Central memory CD4-positive, alpha-beta T cell (primary cell): Measurements from ENCODE around the gene LMBR1L.
"Not testable (repeated sequence)": the region's sequence is repeated elsewhere in the genome, so short reads cannot be mapped to it uniquely, and the experiment has no call there.

ENCODE experiments used
- DNase-seq: peaks from one replicate; pipeline ENCODE4 v3.0.0; 2022

The LMBR1L gene

DNA sequence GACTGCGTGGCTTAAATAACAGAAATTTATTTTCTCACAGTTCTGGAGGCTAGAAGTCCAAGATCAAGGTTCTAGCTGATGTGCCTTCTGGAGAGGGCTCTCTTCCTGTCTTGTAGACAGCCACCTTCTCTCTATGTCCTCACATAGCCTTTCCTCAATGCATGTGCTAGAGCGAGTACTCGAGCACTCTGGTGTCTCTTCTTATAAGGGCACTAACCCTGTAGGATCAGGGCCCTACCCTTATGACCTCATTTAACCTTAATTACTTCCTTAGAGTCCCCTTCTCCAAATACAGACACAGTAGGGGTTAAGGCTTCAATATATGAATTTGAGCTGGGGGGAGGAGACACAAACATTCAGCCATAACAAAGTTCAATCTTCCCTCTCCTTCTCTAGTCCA, 26.2 kb downstream of the LMBR1L start:
- DNase-seq, result no peak

DNA sequence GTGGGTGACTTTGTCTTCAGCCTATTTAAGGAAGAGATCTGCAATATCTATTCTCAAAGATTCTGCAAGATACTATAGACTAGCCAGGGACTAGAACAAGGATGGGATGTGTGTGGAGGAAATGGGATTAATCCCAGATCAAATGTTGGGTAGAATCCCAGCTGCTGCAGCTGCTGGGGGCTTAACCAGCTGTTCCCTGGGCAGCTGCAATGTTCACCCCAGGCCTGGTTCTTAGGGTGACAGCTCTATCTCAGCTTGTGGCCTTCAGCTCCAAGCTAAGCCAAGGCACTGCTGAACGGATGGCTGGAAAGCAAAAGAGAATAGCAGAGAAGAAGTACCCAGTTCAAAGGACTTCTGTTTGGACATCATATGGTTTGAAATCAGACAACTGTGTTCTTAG, 30.9 kb downstream of the LMBR1L start:
- DNase-seq, result no peak

DNA sequence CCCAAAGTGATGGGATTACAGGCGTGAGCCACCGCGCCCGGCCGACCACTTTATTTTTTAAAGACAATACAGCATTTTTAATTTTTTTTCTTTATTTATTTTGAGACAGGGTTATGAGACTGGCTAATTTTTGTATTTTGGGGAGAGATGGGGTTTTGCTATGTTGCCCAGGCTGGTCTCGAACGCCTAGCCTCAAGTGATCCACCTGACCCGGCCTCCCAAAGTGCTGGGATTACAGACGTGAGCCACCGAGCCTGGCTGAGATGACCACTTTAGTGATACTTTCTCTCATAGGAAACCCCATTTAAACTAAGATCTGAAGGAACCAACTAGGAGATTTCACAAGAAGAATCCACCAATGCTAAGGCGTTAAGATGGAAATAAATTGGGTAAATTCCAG, 39.7 kb downstream of the LMBR1L start:
- DNase-seq, result no peak

DNA sequence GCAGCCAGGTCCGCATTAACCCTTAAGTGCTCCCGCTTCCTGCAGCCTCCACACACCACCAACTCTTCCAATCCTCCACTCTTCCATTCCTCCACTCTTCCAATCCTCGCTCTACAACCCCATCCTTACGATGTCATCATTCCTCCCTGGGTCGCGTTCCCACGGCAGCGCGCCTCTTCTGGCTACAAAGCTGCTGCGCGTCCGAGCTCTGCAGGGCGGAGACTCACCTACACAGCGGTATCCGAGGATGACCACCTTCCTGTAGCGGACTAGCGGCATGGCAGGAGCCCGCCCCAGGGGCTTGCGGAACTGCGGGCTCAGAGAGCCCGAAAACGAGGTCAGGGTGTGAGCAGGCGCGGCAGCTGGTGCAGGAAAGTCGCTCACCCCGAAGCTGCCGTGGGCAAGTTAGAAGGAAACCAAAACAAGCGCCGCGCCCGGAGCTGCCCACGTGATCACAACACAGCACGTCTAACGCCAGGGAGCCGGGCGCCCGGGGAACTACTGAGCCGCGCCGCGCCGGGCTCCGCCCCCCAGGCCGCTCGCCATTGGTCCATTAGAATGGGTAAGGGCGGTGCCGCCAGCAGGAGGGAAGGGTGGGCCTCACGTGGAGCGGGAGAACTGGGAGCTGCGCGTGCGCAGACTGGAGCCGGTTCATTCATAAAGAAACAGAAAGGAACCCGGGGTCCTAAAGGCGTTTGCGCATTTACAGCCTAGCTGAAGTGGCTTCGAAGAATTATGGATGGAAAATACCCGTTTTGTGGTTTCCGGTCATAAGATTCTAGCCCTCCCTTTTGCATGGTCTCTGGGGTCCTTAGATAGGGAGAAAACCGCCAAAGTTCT, 40.9 kb downstream of the LMBR1L start, which contains the start of gene RHEBL1:
Gene RHEBL1, minus strand, starts transcription at position 473 of the 840 bp plus-strand sequence. Its CDS starts 194 bp downstream, at position 279.
- peak; percentile 98 for DNase-seq

DNA sequence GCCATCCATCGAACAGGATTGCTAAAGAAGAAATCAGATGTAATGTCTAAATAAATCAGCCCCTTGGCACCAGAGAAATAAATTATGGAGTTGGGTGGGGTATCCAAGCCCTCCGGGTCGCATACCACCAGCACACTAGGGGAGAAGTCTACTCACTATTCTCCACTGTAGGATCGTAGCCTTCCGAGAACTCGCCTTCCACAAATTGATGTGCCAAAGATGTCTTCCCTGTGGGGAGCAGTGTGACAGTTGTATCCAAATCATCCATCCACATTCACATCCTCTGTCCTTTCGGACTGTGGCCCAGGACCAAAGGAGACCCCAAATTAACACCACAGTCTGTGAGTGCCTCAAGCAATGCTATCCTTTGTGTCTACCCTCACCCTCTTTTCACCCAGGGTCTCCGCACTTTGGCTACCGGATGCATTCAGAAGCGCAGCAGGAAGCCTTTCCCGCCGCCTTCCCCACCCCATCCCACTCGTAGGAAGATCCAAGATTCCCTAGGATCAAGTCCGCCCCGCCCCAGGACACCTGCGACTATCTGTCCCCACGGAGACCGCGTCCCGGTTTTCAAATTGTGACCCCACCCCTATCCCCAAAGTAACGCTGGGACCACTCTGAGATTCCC, 41.7 kb downstream of the LMBR1L start:
- no peak for DNase-seq

DNA sequence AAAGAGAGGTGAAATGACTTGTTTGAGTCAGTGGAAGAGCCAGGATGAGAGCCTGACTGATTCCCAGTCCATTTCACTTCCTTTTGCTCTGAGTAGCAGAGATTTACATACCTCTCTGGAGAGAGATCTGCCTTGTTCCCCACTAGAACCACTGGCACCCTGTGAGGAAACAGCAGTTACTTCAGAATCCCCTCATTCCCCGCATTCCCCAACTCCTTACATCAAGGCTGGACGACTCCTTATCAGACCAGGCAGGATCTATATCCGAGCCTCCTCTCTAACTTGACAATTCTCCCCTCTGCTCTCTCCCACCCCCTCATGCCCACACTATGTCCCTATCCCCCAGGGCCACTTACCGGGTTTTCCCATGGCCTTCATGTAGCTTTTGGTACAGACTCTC, 44.5 kb downstream of the LMBR1L start:
- DNase-seq, result no peak

DNA sequence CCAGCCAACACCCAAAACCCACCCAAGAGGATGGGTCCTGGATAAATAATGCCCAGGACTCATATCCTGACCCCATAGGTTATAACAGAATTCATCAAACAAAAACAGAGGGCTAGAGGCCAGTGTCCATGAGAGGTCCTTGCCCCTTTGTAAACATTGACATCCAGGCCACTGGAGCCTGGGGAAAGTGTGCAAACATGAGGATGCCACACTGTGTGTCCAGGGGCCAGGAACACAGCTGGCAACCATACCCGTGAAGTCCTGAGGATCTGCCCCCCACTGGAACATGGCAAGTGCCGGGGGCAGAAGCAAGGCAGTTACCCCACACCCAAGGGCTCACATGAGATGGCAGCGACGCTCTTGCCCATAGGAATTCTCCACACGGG, 45.9 kb downstream of the LMBR1L start:
- no peak for DNase-seq

DNA sequence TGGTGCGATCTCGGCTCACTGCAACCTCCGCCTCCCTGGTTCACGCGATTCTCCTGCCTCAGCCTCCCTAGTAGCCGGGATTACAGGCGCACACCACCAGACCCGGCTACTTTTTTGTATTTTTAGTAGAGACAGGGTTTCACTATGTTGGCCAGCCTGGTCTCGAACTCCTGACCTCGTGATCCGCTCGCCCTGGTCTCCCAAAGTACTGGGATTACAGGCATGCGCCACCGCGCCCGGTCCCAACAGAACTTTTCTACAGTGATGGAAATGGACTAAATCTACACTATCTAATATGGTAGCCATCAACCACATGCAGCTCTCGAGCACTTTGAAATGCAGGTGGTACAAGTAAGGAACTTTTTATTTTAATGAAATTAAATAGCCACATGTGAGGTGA, 48.7 kb downstream of the LMBR1L start:
- not testable (repeated sequence) for DNase-seq

DNA sequence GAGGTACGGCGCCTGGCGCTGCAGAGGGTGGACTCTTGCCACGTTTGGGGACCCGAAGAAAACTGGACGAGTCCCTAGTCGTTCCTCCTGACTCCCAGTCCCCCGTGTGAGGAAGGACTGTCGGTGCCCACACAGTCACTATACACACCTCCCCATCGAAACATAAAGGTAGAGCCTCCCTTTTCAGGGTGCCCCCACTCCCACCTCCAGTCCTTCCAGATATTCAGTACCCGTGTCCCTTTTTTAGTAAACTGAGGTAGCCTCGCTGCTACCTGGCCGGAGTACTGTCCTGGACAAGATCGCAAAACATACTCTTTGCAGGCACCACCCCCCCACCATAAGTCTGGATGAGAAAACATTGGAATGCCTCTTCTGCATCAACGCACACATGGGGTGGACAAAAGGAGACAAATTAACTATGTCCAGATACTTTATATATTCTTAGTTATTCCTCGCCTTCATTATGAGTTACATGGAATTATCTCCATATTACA, 49.4 kb downstream of the LMBR1L start:
- no peak for DNase-seq

DNA sequence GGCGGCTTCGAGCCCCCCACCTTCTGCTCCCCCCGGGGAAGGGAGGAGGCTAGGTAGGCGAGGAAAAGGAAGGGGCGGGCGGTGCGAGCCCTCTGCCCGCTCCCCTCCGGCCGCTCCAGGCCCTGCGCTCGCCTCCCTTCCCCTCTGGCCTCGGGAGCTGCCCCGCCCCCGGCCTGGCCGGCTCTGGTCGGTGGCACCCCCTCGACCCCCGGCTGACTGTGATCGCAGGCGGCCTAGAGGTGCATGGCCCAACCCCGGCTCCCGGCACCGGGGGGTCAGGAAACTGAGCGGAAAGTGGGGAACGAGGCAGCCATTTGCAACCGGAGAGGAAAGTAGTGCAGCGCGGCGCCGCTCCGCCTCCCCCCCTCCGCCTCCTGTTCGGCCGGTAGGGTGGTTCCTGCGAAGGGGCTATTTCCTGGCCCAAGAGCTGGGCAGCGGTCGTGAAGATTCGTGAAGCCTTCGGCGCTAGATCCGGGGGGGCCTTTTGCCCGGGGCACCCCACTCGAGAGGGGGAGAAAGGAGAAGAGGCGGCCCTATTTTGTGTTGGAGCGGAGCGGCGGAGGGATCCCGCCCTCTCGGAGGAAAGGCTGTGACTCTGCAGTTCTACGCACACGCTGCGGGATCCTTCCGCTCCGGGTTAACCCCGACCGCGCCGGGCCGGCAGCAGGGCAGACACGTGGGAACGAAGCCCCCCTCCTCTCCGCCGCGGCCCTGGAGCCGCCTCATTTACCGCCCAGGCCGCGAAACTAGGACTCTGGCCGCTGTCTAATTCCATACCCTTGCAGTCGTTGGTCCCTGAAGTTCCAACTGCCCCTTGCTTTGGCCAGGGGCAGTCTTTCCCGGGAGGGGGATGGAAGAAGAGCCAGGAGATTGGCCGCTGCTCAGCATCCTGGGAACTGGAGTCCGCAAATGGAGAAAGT, 50.1 kb downstream of the LMBR1L start, which contains the start of gene KMT2D:
Gene KMT2D, minus strand, starts transcription at position 558 of the 920 bp plus-strand sequence. CDS start 5,470 bp downstream, outside the sequence.
- peak; percentile 88 for DNase-seq

DNA sequence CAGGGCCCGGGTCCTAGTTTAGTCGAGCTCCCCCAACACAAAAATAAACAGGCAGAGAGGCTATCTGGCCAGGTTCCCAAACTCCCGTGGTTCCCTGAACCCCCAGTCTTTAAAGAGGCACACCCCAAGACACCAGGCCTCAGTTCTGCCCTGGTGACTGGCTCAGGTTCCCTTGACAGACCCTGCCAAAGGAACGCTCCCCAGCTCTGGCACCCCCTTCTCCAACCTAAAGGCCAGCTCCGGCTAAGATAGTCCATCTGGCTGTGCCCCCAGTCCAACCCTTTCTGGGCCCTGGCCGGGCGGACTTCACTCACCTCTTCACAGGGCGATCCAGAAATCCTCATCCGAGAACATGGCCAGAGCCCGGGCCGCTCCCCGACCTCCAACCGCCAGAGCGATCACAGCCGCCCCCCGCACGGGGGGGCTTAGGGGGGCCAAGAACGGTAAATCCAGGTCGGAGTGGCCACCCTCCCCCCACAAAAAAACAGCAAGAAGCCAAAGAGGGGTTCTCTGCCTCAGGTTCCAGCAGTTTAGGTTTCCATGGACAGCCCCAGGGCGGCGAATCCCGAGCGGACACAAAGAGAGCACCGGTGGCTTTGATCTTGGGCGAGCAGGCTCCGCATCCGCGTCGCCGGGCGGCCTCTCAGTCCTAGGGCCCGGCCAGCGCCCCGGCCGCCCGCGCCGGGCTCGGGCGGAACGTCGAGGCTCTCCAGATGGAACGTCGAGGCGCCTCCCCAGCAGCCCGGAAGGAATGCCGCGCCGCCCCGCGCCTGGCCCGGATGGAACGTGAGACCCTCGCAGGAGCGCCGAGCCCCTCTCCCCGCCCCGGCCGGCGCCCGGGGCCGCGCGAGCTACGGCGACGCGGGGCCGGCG, 51.1 kb downstream of the LMBR1L start:
- DNase-seq, result no peak

DNA sequence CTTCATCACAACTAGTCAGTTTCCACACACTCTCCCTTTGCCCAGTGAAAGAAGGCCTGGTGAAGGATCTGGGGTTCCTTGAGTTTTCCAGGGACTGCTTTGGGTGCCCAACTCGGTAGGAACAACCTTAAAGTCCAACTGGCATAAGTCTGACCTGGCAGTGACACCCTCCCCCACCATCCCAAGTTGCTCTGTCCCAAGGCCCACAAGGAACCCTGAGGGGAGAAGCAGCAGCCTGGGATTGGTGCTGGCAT, 51.7 kb downstream of the LMBR1L start:
- no peak for DNase-seq

DNA sequence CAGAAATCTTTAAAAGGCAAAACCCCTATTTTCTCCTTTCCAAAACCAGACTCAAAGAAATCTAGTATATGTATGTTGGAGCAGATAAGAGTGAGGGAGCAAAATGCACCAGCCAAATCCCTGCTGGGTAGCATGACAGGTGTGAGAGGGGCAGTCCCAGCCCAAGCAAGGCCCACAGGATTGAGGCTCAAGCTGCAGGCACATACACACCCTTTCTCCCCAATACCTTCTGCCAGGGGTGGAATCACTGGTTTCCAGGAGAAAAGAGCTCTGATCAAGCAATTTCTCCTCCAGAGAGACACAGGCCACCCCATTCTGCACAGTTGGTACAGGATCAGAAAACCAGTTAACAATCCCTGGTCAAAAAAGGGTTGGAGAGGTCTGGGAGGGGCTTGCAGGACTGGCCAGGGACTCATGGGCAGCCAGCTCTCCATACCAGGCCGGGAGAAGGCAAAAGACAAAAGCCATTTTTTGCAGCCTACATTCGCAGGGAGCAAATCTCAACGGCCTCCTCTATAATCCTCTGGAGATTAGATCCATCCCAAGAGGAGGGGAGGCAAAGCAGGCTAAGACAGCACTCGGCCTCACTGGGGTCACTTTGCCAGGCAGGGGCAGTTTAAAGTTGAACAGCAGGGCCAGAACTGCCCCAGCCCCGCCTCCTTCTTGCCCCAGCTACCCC, 52.1 kb downstream of the LMBR1L start:
- DNase-seq, result no peak

DNA sequence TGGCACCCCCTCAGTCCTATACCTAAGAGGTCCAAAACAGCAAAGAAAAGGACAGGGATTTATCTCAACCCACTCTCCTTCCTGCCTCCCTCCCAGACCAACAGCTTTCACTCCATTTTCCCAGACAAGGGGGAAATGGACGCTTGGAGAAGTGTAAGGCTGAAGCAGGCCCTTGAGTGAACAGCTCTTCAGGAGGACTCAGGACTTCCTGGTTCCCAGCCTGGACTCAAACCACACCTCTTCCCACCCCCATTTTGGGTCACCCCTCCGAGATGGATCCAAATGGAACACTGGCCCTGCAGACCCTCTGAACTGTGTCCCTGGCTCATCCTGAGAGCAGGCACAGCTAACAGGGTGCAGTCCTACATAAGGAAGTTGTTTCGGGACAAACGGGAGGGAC, 52.8 kb downstream of the LMBR1L start:
- DNase-seq, result no peak

DNA sequence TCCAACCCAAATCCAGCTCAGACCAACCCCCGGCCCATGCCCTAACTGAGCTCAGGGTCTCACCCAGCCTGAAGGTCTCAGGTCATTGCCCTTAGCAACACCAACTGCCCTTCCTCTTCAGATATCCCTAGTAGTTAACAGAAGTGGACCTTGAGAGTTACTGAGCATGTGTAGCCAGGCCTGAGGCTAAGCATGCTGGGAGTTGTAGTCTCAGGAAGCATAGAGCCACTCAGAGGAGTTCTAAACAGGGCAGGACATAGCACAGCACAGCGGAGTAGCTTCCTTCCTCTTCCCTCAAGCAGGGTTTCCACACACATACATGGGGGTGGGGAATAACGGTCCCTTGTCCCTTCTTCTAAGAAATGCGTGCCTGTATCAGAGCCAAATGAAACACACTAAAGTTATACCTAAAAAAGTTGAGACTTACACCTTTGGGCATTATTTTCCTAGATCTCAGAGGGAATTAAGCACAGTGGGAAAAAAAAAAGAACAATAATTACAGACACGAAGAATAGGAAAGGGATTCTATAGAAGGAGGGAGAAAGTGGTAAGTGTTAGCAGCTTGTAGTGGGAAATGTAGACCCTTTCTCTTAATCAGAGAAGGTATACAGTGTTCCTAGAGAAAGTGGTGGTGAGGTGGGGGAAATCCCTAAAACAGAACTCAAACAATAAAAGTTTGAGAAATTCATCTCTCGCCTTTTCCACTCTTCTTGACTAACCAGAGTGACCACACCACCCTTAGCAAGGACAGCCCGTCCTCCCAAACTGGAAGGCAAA, 54.5 kb downstream of the LMBR1L start:
- DNase-seq, result peak; percentile 57

DNA sequence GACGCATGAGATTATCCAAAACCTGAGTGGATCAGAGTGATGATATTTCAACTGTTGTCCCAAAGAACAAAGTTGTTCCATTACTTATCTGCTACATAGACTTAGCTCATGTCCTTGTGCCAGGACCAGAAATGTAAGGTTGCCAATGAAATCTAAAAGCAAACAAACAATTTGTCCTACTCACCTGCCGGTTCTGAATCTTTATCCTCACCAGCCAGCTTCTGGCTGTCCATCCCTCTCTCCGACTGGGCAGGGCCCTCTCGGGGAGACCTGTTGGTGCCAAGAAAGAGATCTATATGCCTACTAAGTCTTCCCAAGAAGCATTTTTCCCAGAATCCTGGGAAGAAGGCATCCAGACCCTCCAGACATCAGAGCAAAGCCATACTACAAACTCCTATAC, 55.6 kb downstream of the LMBR1L start:
- no peak for DNase-seq

DNA sequence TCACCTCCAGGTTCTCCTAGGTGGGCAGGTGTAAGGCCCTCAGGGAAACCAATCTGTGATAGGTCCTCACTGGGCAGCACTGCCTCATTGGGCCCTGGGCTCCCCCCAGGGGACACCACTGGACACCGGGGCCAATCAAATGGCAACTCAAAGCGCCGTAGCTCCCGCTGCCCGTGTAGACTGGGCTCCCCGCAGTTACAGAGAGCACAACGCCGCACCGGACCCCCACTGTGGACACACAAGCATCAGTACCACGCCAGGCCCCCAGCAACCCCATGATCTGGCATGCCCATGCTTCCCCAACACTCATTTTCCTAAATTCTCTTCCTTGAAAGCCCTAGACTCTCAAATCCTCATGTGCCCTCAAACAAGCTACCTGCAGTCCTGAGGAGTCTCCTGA, 56.1 kb downstream of the LMBR1L start:
- DNase-seq, result no peak

DNA sequence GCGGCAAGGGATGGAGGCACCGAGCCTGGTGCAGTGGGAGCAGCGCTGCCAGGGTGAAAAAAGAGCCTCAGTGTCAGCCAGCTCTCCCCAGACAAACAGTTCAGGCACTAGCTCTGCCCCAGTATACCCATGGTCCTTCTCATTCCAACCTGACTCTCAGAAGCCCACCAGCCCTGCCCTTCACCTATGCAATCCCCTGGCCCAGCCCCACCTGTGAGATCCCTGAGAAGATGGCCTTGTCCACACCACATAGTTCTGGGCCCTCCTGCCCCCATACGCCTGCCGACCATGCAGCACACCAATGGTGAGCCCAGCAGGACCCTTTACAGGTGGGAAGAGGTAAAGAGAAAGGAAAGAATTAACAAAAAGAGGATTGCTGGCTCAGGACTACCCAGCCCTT, 56.6 kb downstream of the LMBR1L start:
- DNase-seq, result no peak

DNA sequence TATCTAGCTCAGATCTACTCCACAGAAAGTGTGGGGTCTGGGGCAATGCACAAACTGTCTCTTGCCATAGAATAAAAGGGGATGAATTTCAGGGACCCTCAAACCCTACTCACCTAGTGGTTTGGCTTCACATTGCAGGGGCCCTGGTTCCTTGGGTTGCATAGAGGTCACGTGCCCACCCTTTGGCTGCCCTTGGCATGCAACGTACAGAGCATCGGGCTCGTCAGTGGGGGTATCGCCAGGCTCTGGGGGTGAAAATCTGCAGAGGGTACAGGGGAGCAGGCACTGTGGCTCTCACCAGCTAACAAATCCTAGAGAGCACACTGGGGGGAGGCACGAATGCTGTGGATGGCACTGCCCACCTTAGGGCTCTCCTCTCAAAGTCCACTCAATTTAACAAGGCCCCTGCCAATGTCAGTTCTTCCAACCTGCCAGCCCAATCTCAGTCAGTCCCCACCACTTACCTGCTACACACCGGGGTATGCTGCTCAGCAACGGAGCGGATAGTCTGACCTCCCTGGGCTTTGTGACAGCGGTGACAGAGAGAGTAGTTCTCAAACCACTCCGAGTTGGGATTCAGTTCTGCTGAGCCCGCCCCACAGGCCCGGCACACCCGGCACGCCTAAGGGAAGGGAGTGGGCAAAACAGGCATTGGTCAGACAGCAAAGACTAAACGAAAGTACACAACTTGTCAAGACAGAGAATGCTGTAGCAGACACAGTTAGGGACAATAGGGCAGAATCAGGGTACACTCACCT, 58.0 kb downstream of the LMBR1L start:
- DNase-seq, result no peak
